ENCODE results near the gene TIMP2.

- TF ChIP-seq, protein P1, sequence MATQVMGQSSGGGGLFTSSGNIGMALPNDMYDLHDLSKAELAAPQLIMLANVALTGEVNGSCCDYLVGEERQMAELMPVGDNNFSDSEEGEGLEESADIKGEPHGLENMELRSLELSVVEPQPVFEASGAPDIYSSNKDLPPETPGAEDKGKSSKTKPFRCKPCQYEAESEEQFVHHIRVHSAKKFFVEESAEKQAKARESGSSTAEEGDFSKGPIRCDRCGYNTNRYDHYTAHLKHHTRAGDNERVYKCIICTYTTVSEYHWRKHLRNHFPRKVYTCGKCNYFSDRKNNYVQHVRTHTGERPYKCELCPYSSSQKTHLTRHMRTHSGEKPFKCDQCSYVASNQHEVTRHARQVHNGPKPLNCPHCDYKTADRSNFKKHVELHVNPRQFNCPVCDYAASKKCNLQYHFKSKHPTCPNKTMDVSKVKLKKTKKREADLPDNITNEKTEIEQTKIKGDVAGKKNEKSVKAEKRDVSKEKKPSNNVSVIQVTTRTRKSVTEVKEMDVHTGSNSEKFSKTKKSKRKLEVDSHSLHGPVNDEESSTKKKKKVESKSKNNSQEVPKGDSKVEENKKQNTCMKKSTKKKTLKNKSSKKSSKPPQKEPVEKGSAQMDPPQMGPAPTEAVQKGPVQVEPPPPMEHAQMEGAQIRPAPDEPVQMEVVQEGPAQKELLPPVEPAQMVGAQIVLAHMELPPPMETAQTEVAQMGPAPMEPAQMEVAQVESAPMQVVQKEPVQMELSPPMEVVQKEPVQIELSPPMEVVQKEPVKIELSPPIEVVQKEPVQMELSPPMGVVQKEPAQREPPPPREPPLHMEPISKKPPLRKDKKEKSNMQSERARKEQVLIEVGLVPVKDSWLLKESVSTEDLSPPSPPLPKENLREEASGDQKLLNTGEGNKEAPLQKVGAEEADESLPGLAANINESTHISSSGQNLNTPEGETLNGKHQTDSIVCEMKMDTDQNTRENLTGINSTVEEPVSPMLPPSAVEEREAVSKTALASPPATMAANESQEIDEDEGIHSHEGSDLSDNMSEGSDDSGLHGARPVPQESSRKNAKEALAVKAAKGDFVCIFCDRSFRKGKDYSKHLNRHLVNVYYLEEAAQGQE (IDR thresholded peaks at IDR 0.05; ENCODE audit: insufficient read depth in 1 of 2, low read depth in 2 of 2, low read length in 2 of 2): no peak
- TF ChIP-seq SIN3A (IDR thresholded peaks at IDR 0.05; ENCODE audit: borderline replicate concordance, insufficient read depth, low read length) (no peak), POLR2AphosphoS5 (IDR thresholded peaks at IDR 0.05; ENCODE audit: low read depth, low read length) (no peak), TAF1 (IDR thresholded peaks at IDR 0.05; ENCODE audit: borderline replicate concordance, insufficient read depth, low read length) (no peak), FOXP2 (optimal IDR thresholded peaks at IDR 0.05; ENCODE audit: borderline replicate concordance, extremely low read depth, extremely low read length, insufficient read depth) (no peak)
Measured at GRCh38 chr17:78967782-78968362, 42.7 kb upstream of the TIMP2 start.
